ENCODE measurements around the gene ARHGEF26.

Gene ARHGEF26

GRCh38 chr3:154252759-154253638, 131.8 kb downstream of the ARHGEF26 start:
- peak; percentile 64 for DNase-seq (ENCODE audit: low read depth)
- peak; percentile 93 for TF ChIP-seq CTCF (IDR thresholded peaks at IDR 0.05; ENCODE audit: control insufficient read depth, insufficient read depth, low read depth, low read length, missing control alignments)
- no peak overlapping the region for H3K4me3 ChIP-seq (ENCODE audit: control insufficient read depth, low read depth, low read length)

GRCh38 chr3:154254527-154254926, 133.3 kb downstream of the ARHGEF26 start:
- TF ChIP-seq CTCF (IDR thresholded peaks at IDR 0.05; ENCODE audit: control insufficient read depth, insufficient read depth, low read depth, low read length, missing control alignments), result no peak
- no peak overlapping the region for H3K4me3 ChIP-seq (ENCODE audit: control insufficient read depth, low read depth, low read length)
- DNase-seq (ENCODE audit: low read depth), result no peak

DNA sequence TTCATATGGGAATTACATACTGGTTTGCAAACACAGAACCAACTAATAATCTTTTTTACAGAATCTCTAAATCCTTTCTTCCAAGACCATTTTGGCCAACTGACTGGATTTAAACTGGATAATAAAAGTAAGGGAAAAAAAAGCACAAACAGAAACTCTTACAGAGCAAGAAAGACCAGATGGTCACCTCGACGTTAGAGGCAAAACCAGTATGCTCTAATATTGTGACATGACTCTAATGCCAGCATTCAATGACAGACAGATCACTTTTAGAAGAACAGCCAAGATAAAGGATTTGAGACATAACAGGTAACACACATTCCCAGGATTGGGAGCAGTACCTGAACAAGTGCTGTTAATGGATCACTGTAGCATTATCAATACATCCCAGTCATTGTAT, 152.2 kb downstream of the ARHGEF26 start:
- TF ChIP-seq CTCF (IDR thresholded peaks at IDR 0.05; ENCODE audit: control insufficient read depth, insufficient read depth, low read depth, low read length, missing control alignments), result no peak
- H3K4me3 ChIP-seq (ENCODE audit: control insufficient read depth, low read depth, low read length), result no peak overlapping the region
- no peak for DNase-seq (ENCODE audit: low read depth)

GRCh38 chr3:154274348-154274747, 153.2 kb downstream of the ARHGEF26 start:
- no peak overlapping the region for H3K4me3 ChIP-seq (ENCODE audit: control insufficient read depth, low read depth, low read length)
- TF ChIP-seq CTCF (IDR thresholded peaks at IDR 0.05; ENCODE audit: control insufficient read depth, insufficient read depth, low read depth, low read length, missing control alignments), result no peak
- DNase-seq (ENCODE audit: low read depth), result no peak

DNA sequence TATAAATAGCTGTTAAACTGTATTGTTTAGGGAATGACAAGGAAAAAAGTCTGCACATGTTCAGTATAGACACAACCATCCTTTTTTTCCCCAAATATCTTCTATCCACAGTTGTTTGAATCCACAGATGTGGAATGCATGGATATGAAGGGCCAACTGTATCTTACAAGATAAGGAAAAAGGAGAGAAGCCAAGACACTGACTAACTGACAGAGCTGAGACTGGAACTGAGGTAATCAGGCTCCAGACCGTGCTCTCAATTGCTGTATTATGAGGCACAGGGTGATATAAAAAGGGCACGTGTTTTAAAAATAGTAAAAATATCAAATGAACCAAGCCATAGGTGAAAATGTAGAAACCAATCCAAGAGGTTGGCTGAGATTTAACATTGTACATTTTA, 154.1 kb downstream of the ARHGEF26 start:
- DNase-seq (ENCODE audit: low read depth), result no peak
- no peak for TF ChIP-seq CTCF (IDR thresholded peaks at IDR 0.05; ENCODE audit: control insufficient read depth, insufficient read depth, low read depth, low read length, missing control alignments)
- no peak overlapping the region for H3K4me3 ChIP-seq (ENCODE audit: control insufficient read depth, low read depth, low read length)

GRCh38 chr3:154275965-154276364, 154.8 kb downstream of the ARHGEF26 start:
- no peak for TF ChIP-seq CTCF (IDR thresholded peaks at IDR 0.05; ENCODE audit: control insufficient read depth, insufficient read depth, low read depth, low read length, missing control alignments)
- no peak for DNase-seq (ENCODE audit: low read depth)
- no peak overlapping the region for H3K4me3 ChIP-seq (ENCODE audit: control insufficient read depth, low read depth, low read length)

Measured in AG09309 (cell line).